Colonic mucosa (tissue), 4 donors: Measurements from ENCODE around the gene HES4. TPM values are rescaled to one million over a fixed set of nuclear protein-coding genes. Genes with fewer than 3 reads are reported as not detected.
"Not testable (repeated sequence)": the region's sequence is repeated elsewhere in the genome, so short reads cannot be mapped to it uniquely, and the experiment has no call there.

ENCODE experiments used
- DNase-seq: peaks from one replicate; pipeline ENCODE4 v3.0.0-alpha.2; 2020
- H3K27ac ChIP-seq: fragments of 200-600 bp; one replicate; pipeline ENCODE4 v1.8.0; 2021
- H3K27me3 ChIP-seq: fragments of 200-600 bp; one replicate; pipeline ENCODE4 v1.8.0; 2021
- H3K36me3 ChIP-seq: fragments of 200-600 bp; one replicate; pipeline ENCODE4 v1.8.0; 2021
- H3K4me1 ChIP-seq: fragments of 200-600 bp; one replicate; pipeline ENCODE4 v1.8.0; 2021; ENCODE audit warnings: mild to moderate bottlenecking
- H3K4me3 ChIP-seq: fragments of 200-600 bp; one replicate; pipeline ENCODE4 v1.8.0; 2021
- H3K9ac ChIP-seq, 2 donors: one replicate each; pipeline ENCODE4 v1.7.0; 2013; ENCODE audit warnings: control low read depth in 2 of 2, low read depth in 2 of 2, low read length in 2 of 2
- H3K9me3 ChIP-seq: fragments of 200-600 bp; one replicate; pipeline ENCODE4 v1.8.0; 2021
- intact Hi-C: fragments of 100-400 bp; cut with DNase I; formaldehyde crosslinking; loops from one replicate; pipeline ENCODE4 v1.14.1; 2022
- total RNA-seq, 2 donors: library from RNA; stranded (reverse); fragmentation: NEBNext Ultra II Directional in 1 of 2; extraction: Animal tissue kit (Norgen Biotek cat#: 25700) in 1 of 2; gene quantifications; one replicate each; pipeline ENCODE4 v1.2.1, GENCODE V29; 2021
- TF ChIP-seq, protein P1 (sequence below): fragments of 200-600 bp; IDR thresholded peaks from one replicate; pipeline ENCODE4 v1.8.0; 2022; ENCODE audit warnings: antibody characterized with exemption, mild to moderate bottlenecking
- donor health status: healthy.
- donor health status: DM: no; HTN: no; CAD: no.
- donor health status: DM: no; HTN: no; CAD: no.

Gene HES4
- total RNA-seq, 2 donors from 2014 or later, result 30.5 to 47.3 TPM

DNA sequence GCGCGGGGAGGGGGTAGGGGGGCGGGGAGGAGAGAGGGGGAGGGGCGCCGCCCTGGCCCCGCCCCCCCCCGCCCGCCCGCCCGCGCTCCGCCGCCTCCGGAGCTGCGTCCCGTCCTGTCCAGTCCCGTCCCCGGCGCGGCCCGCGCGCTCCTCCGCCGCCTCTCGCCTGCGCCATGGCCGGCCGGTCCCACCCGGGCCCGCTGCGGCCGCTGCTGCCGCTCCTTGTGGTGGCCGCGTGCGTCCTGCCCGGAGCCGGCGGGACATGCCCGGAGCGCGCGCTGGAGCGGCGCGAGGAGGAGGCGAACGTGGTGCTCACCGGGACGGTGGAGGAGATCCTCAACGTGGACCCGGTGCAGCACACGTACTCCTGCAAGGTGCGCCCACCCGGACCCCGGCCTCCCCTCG lies 20.1 kb upstream of the HES4 start, which contains the start of gene AGRN:
AGRN (plus strand) TSS at position 121 of the 405 bp plus-strand sequence; CDS start at position 174, 53 bp downstream.
- H3K27me3 ChIP-seq, result no peaks in the 10 kb centered on the region
- H3K4me3 ChIP-seq, result peak within 1 kb of the TSS; percentile 75
- H3K36me3 ChIP-seq, result no peaks in the 10 kb centered on the region
- H3K27ac ChIP-seq, result peak within 1 kb of the TSS; percentile 85
- no peak for DNase-seq
- peaks cover 6% of the 10 kb centered on the region for H3K4me1 ChIP-seq
- TF ChIP-seq, protein P1, sequence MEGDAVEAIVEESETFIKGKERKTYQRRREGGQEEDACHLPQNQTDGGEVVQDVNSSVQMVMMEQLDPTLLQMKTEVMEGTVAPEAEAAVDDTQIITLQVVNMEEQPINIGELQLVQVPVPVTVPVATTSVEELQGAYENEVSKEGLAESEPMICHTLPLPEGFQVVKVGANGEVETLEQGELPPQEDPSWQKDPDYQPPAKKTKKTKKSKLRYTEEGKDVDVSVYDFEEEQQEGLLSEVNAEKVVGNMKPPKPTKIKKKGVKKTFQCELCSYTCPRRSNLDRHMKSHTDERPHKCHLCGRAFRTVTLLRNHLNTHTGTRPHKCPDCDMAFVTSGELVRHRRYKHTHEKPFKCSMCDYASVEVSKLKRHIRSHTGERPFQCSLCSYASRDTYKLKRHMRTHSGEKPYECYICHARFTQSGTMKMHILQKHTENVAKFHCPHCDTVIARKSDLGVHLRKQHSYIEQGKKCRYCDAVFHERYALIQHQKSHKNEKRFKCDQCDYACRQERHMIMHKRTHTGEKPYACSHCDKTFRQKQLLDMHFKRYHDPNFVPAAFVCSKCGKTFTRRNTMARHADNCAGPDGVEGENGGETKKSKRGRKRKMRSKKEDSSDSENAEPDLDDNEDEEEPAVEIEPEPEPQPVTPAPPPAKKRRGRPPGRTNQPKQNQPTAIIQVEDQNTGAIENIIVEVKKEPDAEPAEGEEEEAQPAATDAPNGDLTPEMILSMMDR, result no peak
- no peaks in the 10 kb centered on the region for H3K9me3 ChIP-seq
- peak within 1 kb of the TSS; percentile 19 to 73 for H3K9ac ChIP-seq
- intact Hi-C loops, result no loop called here

- intact Hi-C loops, result no loop called here
- peak; percentile 81 for DNase-seq
- no peaks in the 10 kb centered on the region for H3K27me3 ChIP-seq
- no peaks in the 10 kb centered on the region for H3K9me3 ChIP-seq
- H3K27ac ChIP-seq, result peak overlapping the region; percentile 85
- TF ChIP-seq, protein P1, result peak; percentile 19
- H3K9ac ChIP-seq, result no peak overlapping the region
- no peaks in the 10 kb centered on the region for H3K36me3 ChIP-seq
- peaks cover 6% of the 10 kb centered on the region for H3K4me1 ChIP-seq
- peak overlapping the region; percentile 75 for H3K4me3 ChIP-seq
These were observed 19.5 kb upstream of the HES4 start for GRCh38 chr1:1019122-1019999.

DNA sequence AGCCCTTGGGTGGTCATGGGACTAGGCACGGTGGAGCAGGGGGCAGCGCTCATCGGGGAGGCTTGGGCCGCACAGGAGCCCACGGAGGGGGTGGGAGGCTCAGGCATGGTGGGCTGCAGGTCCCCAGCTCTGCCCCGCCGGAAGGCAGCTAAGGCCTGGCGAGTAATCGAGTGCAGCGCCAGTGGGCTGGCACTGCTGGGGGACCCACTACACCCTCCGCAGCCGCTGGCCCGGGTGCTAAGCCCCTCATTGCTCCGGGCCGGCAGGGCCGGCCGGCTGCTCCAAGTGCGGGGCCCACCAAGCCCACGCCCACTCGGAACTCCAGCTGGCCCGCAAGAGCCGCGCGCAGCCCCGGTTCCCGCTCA lies 18.4 kb upstream of the HES4 start:
- not testable (repeated sequence) for H3K4me1 ChIP-seq, DNase-seq

DNA sequence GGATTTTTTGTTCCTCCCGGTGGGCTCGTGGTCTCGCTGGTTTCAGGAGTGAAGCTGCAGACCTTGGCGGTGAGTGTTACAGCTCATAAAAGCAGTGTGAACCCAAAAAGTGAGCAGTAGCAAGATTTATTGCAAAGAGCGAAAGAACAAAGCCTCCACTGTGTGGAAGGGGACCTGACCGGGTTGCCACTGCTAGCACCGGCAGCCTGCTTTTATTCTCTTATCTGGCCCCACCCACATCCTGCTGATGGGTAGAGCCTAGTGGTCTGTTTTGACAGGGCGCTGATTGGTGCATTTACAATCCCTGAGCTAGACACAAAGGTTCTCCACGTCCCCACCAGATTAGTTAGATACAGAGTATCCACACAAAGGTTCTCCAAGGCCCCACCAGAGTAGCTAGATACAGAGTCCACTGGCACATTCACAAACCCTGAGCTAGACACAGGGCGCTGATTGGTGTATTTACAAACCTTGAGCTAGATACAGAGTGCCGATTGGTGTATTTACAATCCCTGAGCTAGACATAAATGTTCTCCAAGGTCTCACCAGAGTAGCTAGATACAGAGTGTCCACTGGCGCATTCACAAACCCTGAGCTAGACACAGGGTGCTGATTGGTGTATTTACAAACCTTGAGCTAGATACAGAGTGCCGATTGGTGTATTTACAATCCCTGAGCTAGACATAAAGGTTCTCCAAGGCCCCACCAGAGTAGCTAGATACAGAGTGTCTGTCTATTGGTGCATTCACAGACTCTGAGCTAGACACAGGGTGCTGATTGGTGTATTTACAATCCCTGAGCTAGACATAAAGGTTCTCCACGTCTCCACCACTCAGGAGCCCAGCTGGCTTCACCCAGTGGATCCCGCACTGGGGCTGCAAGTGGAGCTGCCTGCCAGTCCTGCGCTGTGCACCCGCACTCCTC lies 17.8 kb upstream of the HES4 start:
- H3K27ac ChIP-seq, H3K9ac ChIP-seq, DNase-seq, H3K4me1 ChIP-seq, H3K4me3 ChIP-seq, H3K27me3 ChIP-seq, H3K36me3 ChIP-seq, intact Hi-C loops, H3K9me3 ChIP-seq: not testable (repeated sequence)

More for the DNA sequence above, 18.4 kb upstream of the HES4 start:
- H3K27ac ChIP-seq, H3K4me3 ChIP-seq, H3K9ac ChIP-seq, H3K27me3 ChIP-seq, H3K36me3 ChIP-seq, intact Hi-C loops, H3K9me3 ChIP-seq: not testable (repeated sequence)

GRCh38 chr1:1014799-1015681 lies 15.1 kb upstream of the HES4 start:
- DNase-seq, result no peak
- Histone ChIP-seq H3K9me3 (no peaks in the 10 kb centered on the region), H3K9ac (peak overlapping the region in 1 of 2 donors; percentile 80), H3K4me1 (no peaks in the 10 kb centered on the region), H3K27ac (no peak overlapping the region), H3K36me3 (no peaks in the 10 kb centered on the region), H3K4me3 (no peak overlapping the region), H3K27me3 (no peaks in the 10 kb centered on the region)
- TF ChIP-seq, protein P1, result no peak
- intact Hi-C loops, result no loop called here
